Colonic mucosa (tissue), 4 donors: ENCODE results near the gene RAC3. TPM values are rescaled to one million over a fixed set of nuclear protein-coding genes. Genes with fewer than 3 reads are reported as not detected.

Source experiments
- DNase-seq: peaks from one replicate; pipeline ENCODE4 v3.0.0-alpha.2; 2020
- H3K27ac ChIP-seq: fragments of 200-600 bp; one replicate; pipeline ENCODE4 v1.8.0; 2021
- H3K27me3 ChIP-seq: fragments of 200-600 bp; one replicate; pipeline ENCODE4 v1.8.0; 2021
- H3K36me3 ChIP-seq: fragments of 200-600 bp; one replicate; pipeline ENCODE4 v1.8.0; 2021
- H3K4me1 ChIP-seq: fragments of 200-600 bp; one replicate; pipeline ENCODE4 v1.8.0; 2021; ENCODE audit warnings: mild to moderate bottlenecking
- H3K4me3 ChIP-seq: fragments of 200-600 bp; one replicate; pipeline ENCODE4 v1.8.0; 2021
- H3K9ac ChIP-seq, 2 donors: one replicate each; pipeline ENCODE4 v1.7.0; 2013; ENCODE audit warnings: control low read depth in 2 of 2, low read depth in 2 of 2, low read length in 2 of 2
- H3K9me3 ChIP-seq: fragments of 200-600 bp; one replicate; pipeline ENCODE4 v1.8.0; 2021
- intact Hi-C: fragments of 100-400 bp; cut with DNase I; formaldehyde crosslinking; loops from one replicate; pipeline ENCODE4 v1.14.1; 2022
- total RNA-seq, 2 donors: library from RNA; stranded (reverse); fragmentation: NEBNext Ultra II Directional in 1 of 2; extraction: Animal tissue kit (Norgen Biotek cat#: 25700) in 1 of 2; gene quantifications; one replicate each; pipeline ENCODE4 v1.2.1, GENCODE V29; 2021
- TF ChIP-seq, protein P1 (sequence below): fragments of 200-600 bp; IDR thresholded peaks from one replicate; pipeline ENCODE4 v1.8.0; 2022; ENCODE audit warnings: antibody characterized with exemption, mild to moderate bottlenecking
- donor health status: healthy.
- donor health status: DM: no; HTN: no; CAD: no.
- donor health status: DM: no; HTN: no; CAD: no.

The RAC3 gene
- total RNA-seq, 2 donors from 2014 or later = 7.0 to 16.6 TPM

DNA sequence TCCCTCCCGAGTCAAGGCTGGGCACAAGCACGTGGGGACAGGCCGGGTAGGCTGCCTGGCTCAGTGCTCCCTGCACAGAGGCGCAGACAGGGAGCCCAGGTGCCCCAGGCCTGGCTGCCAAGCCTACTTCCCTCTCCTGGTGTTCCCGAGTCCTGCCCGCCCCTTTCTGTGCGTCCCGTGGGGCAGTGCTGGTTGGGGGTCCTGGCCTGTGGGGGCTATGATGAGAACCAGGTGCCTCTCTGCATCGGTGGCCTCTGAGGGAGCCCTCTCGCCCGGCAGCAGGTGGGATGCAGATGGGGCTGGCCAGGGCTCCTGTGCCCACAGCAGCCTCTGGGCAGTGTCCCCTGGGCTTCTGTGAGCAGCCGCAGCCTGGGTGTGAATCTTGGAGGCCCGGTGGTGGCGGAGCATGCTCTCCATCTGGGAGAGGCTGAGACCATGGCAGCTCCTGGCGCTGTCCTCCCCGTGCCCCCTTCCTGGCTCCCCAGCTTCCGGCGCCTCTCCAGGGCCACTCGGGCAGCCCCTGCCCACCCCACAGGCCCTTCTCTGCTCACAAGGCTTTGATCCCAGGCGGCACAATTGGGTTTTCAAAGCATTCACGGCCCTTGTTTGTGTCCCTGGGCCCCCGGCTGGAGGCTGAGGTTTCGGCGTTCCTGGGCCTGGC lies 16.0 kb upstream of the RAC3 start:
- TF ChIP-seq, protein P1, sequence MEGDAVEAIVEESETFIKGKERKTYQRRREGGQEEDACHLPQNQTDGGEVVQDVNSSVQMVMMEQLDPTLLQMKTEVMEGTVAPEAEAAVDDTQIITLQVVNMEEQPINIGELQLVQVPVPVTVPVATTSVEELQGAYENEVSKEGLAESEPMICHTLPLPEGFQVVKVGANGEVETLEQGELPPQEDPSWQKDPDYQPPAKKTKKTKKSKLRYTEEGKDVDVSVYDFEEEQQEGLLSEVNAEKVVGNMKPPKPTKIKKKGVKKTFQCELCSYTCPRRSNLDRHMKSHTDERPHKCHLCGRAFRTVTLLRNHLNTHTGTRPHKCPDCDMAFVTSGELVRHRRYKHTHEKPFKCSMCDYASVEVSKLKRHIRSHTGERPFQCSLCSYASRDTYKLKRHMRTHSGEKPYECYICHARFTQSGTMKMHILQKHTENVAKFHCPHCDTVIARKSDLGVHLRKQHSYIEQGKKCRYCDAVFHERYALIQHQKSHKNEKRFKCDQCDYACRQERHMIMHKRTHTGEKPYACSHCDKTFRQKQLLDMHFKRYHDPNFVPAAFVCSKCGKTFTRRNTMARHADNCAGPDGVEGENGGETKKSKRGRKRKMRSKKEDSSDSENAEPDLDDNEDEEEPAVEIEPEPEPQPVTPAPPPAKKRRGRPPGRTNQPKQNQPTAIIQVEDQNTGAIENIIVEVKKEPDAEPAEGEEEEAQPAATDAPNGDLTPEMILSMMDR = no peak
- intact Hi-C loops = no loop called here
- no peaks in the 10 kb centered on the region for H3K36me3 ChIP-seq

DNA sequence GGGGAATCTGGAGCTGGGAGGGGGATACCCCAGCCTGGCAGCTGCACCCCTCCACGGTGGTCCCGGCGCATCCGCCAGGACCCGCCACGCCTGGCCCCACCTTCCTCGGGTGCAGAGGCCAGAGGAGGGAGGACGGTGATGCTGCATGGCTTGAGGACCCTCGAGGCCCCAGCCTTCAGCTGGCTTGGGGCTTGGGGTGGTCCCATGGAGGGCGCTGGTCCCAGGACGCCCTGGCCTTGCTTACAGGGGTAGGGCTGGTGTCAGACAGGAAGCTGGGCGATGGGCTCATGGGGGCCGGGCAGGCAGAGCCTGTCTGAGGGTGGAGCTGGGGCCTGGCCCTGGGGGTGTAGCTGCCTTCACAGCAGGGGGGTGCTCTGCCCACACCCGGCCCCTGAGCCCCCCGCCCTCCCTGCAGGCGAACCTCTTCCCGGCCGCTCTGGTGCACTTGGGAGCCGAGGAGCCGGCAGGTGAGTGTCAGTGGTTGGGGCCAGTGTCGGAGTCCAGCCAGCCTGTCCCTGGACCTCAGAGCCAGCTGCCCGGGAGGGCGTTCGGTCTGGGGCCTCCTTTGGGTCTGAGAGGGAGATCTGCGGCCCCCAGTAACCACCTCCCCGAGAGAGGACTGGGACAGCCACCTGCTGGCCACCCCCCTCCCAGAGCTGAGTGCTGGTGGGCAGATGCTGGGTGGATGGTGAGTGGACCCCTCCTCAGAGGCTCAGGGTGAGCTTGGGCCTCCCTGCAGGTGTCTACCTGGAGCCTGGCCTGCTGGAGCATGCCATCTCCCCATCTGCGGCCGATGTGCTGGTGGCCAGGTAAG lies 15.2 kb upstream of the RAC3 start:
- H3K9ac ChIP-seq = no peak overlapping the region
- H3K9me3 ChIP-seq = no peaks in the 10 kb centered on the region
- no peaks in the 10 kb centered on the region for H3K36me3 ChIP-seq
- no peak overlapping the region for H3K27ac ChIP-seq
- H3K4me3 ChIP-seq = no peak overlapping the region
- H3K27me3 ChIP-seq = no peaks in the 10 kb centered on the region
- peaks cover 4% of the 10 kb centered on the region for H3K4me1 ChIP-seq
- no peak for DNase-seq
- TF ChIP-seq, protein P1 = no peak
- intact Hi-C loops = no loop called here

More for the DNA sequence above, 16.0 kb upstream of the RAC3 start:
- Histone ChIP-seq H3K9ac (no peak overlapping the region), H3K27ac (no peak overlapping the region), H3K4me3 (no peak overlapping the region), H3K4me1 (no peaks in the 10 kb centered on the region), H3K27me3 (no peaks in the 10 kb centered on the region), H3K9me3 (no peaks in the 10 kb centered on the region)
- DNase-seq = no peak

DNA sequence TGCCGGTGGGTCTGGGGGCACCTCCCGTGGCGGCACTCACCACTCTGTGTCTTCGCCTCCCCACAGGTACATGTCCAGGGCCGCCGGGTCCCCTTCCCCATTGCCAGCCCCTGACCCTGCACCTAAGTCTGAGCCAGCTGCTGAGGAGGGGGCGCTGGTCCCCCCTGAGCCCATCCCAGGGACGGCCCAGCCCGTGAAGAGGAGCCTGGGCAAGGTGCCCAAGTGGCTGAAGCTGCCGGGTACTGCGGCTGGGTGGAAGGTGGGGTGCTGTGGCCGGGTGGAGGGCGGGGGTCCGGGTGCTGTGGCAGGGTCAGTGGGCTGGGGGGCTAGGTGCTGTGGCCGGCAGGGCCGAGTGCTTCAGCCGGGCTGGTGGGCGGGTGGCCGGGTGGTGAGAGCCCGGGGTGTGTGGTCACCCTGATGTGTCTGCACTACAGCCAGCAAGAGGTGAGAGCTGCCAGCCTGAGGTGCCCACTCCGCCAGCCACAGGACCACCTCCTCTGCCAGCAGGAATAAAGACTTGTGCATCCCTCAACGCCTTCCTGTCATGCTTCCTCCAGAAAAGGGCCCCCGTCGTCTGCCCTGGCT lies 14.5 kb upstream of the RAC3 start:
- DNase-seq = no peak
- TF ChIP-seq, protein P1 = no peak
- Histone ChIP-seq H3K36me3 (no peaks in the 10 kb centered on the region), H3K27me3 (no peaks in the 10 kb centered on the region), H3K9me3 (no peaks in the 10 kb centered on the region), H3K4me1 (peaks cover 11% of the 10 kb centered on the region), H3K9ac (no peak overlapping the region), H3K27ac (no peak overlapping the region), H3K4me3 (no peak overlapping the region)
- intact Hi-C loops = no loop called here

DNA sequence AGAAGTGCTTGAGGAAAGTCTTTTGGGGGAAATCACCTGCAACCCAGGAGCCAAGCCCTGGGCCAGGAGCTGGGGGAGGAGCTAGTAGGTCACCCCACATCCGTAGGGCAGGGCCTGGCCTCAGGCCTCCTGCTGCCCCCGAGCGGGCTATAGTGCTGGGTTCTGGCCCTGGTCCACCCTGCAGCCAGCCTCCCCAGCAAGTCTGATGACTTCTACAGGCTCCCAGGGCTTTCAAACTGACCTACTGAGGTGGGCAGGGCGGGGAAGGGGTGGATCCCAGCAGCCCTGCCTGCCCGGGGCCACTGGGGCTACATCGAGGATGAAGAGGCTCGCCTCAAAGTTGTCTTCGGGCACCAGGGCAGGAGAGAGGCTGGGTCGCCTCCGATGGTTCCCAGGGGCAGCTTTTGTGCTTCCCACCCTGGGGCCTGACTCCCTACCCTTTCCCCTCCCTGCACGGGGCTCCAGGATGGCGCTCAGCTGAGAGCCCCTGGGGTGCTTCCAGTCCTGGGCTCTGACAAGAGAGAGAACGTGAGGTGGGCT lies 13.8 kb upstream of the RAC3 start:
- H3K27ac ChIP-seq = no peak overlapping the region
- no peaks in the 10 kb centered on the region for H3K27me3 ChIP-seq
- TF ChIP-seq, protein P1 = no peak
- DNase-seq = no peak
- H3K4me3 ChIP-seq = no peak overlapping the region
- H3K9ac ChIP-seq = no peak overlapping the region
- peaks cover 13% of the 10 kb centered on the region for H3K4me1 ChIP-seq
- intact Hi-C loops = no loop called here
- no peaks in the 10 kb centered on the region for H3K9me3 ChIP-seq
- H3K36me3 ChIP-seq = no peaks in the 10 kb centered on the region

DNA sequence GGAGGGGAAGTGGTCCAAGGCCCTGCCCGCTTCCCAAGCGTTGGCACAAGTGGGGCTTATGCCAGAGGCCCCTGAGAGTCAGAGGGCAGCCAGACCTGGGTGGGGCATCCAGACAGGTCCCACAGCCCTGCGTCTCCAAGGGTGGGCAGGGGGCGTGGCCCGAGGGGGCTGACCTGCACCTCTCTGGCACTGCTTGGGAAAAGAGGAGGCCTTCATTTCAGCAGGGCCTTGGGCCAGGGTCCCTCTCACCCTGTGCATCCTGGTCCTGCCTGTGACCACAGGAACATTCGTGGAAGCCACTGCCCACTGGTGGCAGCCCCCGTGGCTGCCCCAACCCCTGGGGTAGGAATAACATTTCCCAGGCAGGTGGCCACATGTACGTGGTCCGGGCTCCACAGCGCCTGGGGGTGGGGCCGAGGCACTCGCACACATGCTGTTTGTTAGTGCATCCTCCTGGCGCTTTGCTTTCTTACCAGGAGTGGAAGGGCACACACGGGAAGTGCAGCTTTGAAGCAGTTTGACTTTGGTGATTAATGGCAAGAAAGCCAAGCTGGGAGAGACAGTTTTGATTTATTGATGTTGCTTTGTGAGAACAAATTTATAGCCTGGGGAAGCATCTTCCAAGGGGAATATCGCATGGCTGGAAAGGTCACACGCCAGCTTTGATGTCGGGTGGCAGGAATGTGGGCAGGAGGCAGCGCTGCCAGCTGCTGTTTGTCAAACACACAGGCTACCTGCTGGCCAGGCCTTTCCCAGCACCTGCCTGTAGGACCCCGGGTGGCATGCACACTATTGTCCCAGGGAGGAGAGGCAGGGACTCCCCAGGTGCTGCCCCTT lies 13.1 kb upstream of the RAC3 start:
- TF ChIP-seq, protein P1 = no peak
- Histone ChIP-seq H3K36me3 (no peaks in the 10 kb centered on the region), H3K27me3 (no peaks in the 10 kb centered on the region), H3K9me3 (no peaks in the 10 kb centered on the region), H3K4me3 (no peak overlapping the region), H3K4me1 (peaks cover 13% of the 10 kb centered on the region), H3K27ac (no peak overlapping the region), H3K9ac (no peak overlapping the region)
- no peak for DNase-seq
- intact Hi-C loops = no loop called here
